ENCODE measurements around the gene DDIT3. TPM values are rescaled to one million over a fixed set of nuclear protein-coding genes. Genes with fewer than 3 reads are reported as not detected.

DDIT3 gene
- total and polyA plus RNA-seq, 2 of the 8 experiments (the other 6 are each of a cell fraction or from before 2014, with no cell fraction given): 4.9 to 5.7 TPM

DNA sequence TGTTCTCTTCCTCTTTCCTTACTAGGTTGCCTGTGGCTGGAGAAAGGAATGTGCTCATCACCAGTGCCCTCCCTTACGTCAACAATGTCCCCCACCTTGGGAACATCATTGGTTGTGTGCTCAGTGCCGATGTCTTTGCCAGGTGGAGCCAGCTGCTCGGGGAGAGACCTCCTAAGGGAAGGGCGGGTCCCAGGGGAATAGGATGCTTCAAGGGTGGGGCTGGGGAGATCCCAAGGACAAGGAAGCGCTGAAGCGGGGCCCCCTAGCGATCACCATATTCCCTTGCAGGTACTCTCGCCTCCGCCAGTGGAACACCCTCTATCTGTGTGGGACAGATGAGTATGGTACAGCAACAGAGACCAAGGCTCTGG lies 22.2 kb downstream of the DDIT3 start:
- Histone ChIP-seq H3K23me2 (ENCODE audit: low read depth, low read length) (no peaks in the 10 kb centered on the region), H3K4ac (replicated peaks; ENCODE audit: insufficient read length, low read depth, low read length) (no peak overlapping the region), H3K4me1 (replicated peaks in 1 of 4; ENCODE audit: control insufficient read depth in 3 of 4, insufficient read depth in 4 of 4, low read length in 3 of 4) (no peaks in the 10 kb centered on the region), H2AFZ (ENCODE audit: low read length) (no peak overlapping the region), H3K18ac (ENCODE audit: extremely low read depth, low read length) (no peak overlapping the region), H4K91ac (replicated peaks; ENCODE audit: insufficient read length, low read length) (no peak overlapping the region), H3K27me3 (replicated peaks in 1 of 4; ENCODE audit: control insufficient read depth in 3 of 4, extremely low read depth in 1 of 4, insufficient read depth in 3 of 4, low read length in 3 of 4) (no peaks in the 10 kb centered on the region), H3K79me1 (ENCODE audit: low read depth, low read length) (peaks cover 5% of the 10 kb centered on the region; the same call in 1 of the 2 replicates), H3K4me2 (ENCODE audit: insufficient read depth in 1 of 2, low read depth in 2 of 2, low read length in 2 of 2) (no peak overlapping the region), H3K9me3 (ENCODE audit: insufficient read depth in 2 of 2, low read depth in 1 of 2, low read length in 1 of 2) (no peaks in the 10 kb centered on the region; a peak in 1 of 4 replicates), H2BK15ac (ENCODE audit: low read length) (no peak overlapping the region), H3K36me3 (ENCODE audit: control insufficient read depth in 2 of 4, insufficient read depth in 4 of 4, low read length in 3 of 4) (peaks cover 28 to 82% (median 58%) of the 10 kb centered on the region in 4 experiments), H4K5ac (ENCODE audit: insufficient read length, low read depth, low read length) (no peak overlapping the region), H3K79me2 (ENCODE audit: control insufficient read depth in 1 of 2, insufficient read depth in 2 of 2, low read length in 2 of 2) (peaks cover 0 to 3% of the 10 kb centered on the region in 2 experiments; a peak in 1 of 4 replicates), H3K14ac (ENCODE audit: insufficient read length) (no peak overlapping the region), H4K8ac (ENCODE audit: extremely low read depth, insufficient read depth, low read length) (no peak overlapping the region), H2BK20ac (ENCODE audit: low read length) (no peak overlapping the region), H3K9ac (replicated peaks in 1 of 4; ENCODE audit: extremely low read depth in 1 of 4, low read depth in 3 of 4, low read length in 3 of 4) (no peak overlapping the region; a peak in 1 of 7 replicates), H3K56ac (replicated peaks; ENCODE audit: insufficient read length, low read depth, low read length) (no peak overlapping the region), H2BK12ac (ENCODE audit: low read depth, low read length) (no peak overlapping the region), H3K23ac (ENCODE audit: insufficient read length) (no peak overlapping the region), H2BK5ac (ENCODE audit: low read depth, low read length) (no peak overlapping the region; the same call in 1 of the 2 replicates), H2AK5ac (ENCODE audit: low read depth, low read length) (no peak overlapping the region), H2BK120ac (replicated peaks; ENCODE audit: low read depth, low read length) (no peak overlapping the region), H4K20me1 (replicated peaks in 1 of 2; ENCODE audit: control insufficient read depth in 1 of 2, insufficient read depth in 2 of 2, low read length in 2 of 2) (peaks cover 0 to 2% of the 10 kb centered on the region in 2 experiments), H3K27ac (ENCODE audit: low read depth, low read length) (no peak overlapping the region), H3K4me3 (ENCODE audit: extremely low read depth in 1 of 4, insufficient read depth in 2 of 4, low read depth in 3 of 4, low read length in 4 of 4) (no peak overlapping the region)
- FAIRE-seq (no peak), DNase-seq (ENCODE audit: low read depth in 1 of 2, low spot score in 2 of 2) (peak in 1 of 2 experiments; percentile 56)
- TF ChIP-seq, protein P1, sequence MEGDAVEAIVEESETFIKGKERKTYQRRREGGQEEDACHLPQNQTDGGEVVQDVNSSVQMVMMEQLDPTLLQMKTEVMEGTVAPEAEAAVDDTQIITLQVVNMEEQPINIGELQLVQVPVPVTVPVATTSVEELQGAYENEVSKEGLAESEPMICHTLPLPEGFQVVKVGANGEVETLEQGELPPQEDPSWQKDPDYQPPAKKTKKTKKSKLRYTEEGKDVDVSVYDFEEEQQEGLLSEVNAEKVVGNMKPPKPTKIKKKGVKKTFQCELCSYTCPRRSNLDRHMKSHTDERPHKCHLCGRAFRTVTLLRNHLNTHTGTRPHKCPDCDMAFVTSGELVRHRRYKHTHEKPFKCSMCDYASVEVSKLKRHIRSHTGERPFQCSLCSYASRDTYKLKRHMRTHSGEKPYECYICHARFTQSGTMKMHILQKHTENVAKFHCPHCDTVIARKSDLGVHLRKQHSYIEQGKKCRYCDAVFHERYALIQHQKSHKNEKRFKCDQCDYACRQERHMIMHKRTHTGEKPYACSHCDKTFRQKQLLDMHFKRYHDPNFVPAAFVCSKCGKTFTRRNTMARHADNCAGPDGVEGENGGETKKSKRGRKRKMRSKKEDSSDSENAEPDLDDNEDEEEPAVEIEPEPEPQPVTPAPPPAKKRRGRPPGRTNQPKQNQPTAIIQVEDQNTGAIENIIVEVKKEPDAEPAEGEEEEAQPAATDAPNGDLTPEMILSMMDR (IDR thresholded peaks at IDR 0.05; ENCODE audit: control extremely low read depth in 1 of 3, insufficient read depth in 1 of 3, low read depth in 1 of 3, low read length in 3 of 3): peak; percentile 23 to 27 (median 26); a peak in 3 of 4 replicates
- no peak for TF ChIP-seq TAF1 (IDR thresholded peaks at IDR 0.05; ENCODE audit: low read depth, low read length)
- POLR2A ChIA-PET (ENCODE audit: partially characterized antibody): interaction anchor here (1.0 to 1.5 kb wide), 2 partner anchors 48 to 76 kb away, joined by 3 read pairs; no protein-coding TSS in a partner anchor
- 85% methylated on average over 9 of the region's 9 CpGs; no CpG with 5 or more reads in 1 of the 2 experiments for WGBS, 2 experiments (ENCODE audit: extremely low coverage in 1 of 2, insufficient coverage in 1 of 2, insufficient read length in 1 of 2, insufficient replicate concordance in 2 of 2, low coverage in 1 of 2, low lambda C conversion rate in 2 of 2, missing lambda C conversion rate in 1 of 2)
- CTCF ChIA-PET (ENCODE audit: partially characterized antibody): interaction anchor here (1.1 to 2.5 kb wide), 4 partner anchors 10 to 21 kb away, joined by 3 to 9 read pairs (median 4); partner anchors contain the start of gene MARS1

Data from H1 (cell line).